Right cardiac atrium (tissue), 5 donors: Measurements from ENCODE around the gene MTARC2. TPM values are rescaled to one million over a fixed set of nuclear protein-coding genes. Genes with fewer than 3 reads are reported as not detected.
"Not testable (repeated sequence)": the region's sequence is repeated elsewhere in the genome, so short reads cannot be mapped to it uniquely, and the experiment has no call there.

Experiments used
- ATAC-seq, 2 donors: fragments of 200-7000 bp; cut with Tn5 transposase; one replicate each; pipeline versions ENCODE4 v1.8.0 to v1.9.1; 2020; ENCODE audit warnings: moderate library complexity in 2 of 2, mild to moderate bottlenecking in 1 of 2
- DNase-seq, 3 donors: peaks; one replicate each; pipeline ENCODE4 v3.0.0-alpha.2; 2020
- H3K27ac ChIP-seq: one replicate; pipeline ENCODE4 v1.5.1; 2013; ENCODE audit warnings: mild to moderate bottlenecking, low read length, control low read depth, moderate library complexity
- H3K27me3 ChIP-seq: one replicate; pipeline ENCODE4 v1.6.1; 2013; ENCODE audit not compliant: control insufficient read depth, insufficient read depth
- H3K4me1 ChIP-seq: one replicate; pipeline ENCODE4 v1.6.1; 2013; ENCODE audit warnings: low read length; ENCODE audit not compliant: control insufficient read depth, insufficient read depth
- H3K4me3 ChIP-seq: one replicate; pipeline ENCODE4 v1.5.1; 2013; ENCODE audit warnings: low read length, control low read depth
- H3K9me3 ChIP-seq: one replicate; pipeline ENCODE4 v1.6.1; 2013; ENCODE audit warnings: low read length; ENCODE audit not compliant: control insufficient read depth
- WGBS: extraction: QIAGEN DNeasy Blood & Tissue Kit; methylation state at CpG from one replicate; pipeline ENCODE4 v1.1.7; 2013; 5-methylcytosine and 5-hydroxymethylcytosine counted together
- intact Hi-C, 4 donors: fragments of 100-400 bp; cut with DNase I; formaldehyde crosslinking; loops; one replicate each; pipeline versions ENCODE4 v1.11.0 to v1.14.0; 2022 to 2023
- polyA plus RNA-seq: library from polyadenylated mRNA; stranded (reverse); fragments of 200-250 nt; gene quantifications from one replicate; pipeline ENCODE4 v1.2.3, GENCODE V29; 2013
- total RNA-seq, 4 donors: library from RNA; stranded (reverse); fragmentation: NEBNext Ultra II Directional; extraction: Animal tissue kit (Norgen Biotek cat#: 25700); gene quantifications; one replicate each; pipeline ENCODE4 v1.2.1, GENCODE V29; 2021
- donor health status: healthy with polysubstance abuse.
- donor health status: DM: no; HTN: yes; CAD: no.
- donor health status: DM: no; HTN: no; CAD: no.
- donor health status: DM: no; HTN: yes; CAD: no; lungs with severe emphysema.
- donor health status: DM: yes; HTN: yes; CAD: no.

Gene MTARC2
- total and polyA plus RNA-seq, 5 donors, result 25.9 to 33.0 (median 30.7) TPM

- peaks cover 7% of the 10 kb centered on the region for H3K4me1 ChIP-seq
- intact Hi-C loops, result no loop called here
- H3K27me3 ChIP-seq, result no peaks in the 10 kb centered on the region
- DNase-seq, result no peak
- no peaks in the 10 kb centered on the region for H3K9me3 ChIP-seq
- H3K27ac ChIP-seq, result no peak overlapping the region
- WGBS, result 94% methylated on average over 4 of the region's 4 CpGs
- no peak overlapping the region for H3K4me3 ChIP-seq
- no peak for ATAC-seq
Observed at GRCh38 chr1:220708244-220708643, 39.9 kb upstream of the MTARC2 start.

- 69% methylated on average over 9 of the region's 9 CpGs for WGBS
- intact Hi-C loops, result no loop called here
- no peak for DNase-seq
- ATAC-seq, result peak in 1 of 2 donors; percentile 38
- Histone ChIP-seq H3K27ac (no peak overlapping the region), H3K9me3 (no peaks in the 10 kb centered on the region), H3K4me3 (no peak overlapping the region), H3K27me3 (no peaks in the 10 kb centered on the region), H3K4me1 (peaks cover 7% of the 10 kb centered on the region)
Observed at GRCh38 chr1:220708936-220709801, 39.0 kb upstream of the MTARC2 start.

- WGBS, result 59% methylated on average over 4 of the region's 4 CpGs
- Histone ChIP-seq H3K4me1 (peaks cover 7% of the 10 kb centered on the region), H3K27ac (no peak overlapping the region), H3K9me3 (no peaks in the 10 kb centered on the region), H3K27me3 (no peaks in the 10 kb centered on the region), H3K4me3 (no peak overlapping the region)
- DNase-seq, result no peak
- ATAC-seq, result peak in 1 of 2 donors; percentile 22
- intact Hi-C loops, result no loop called here
Observed at GRCh38 chr1:220710333-220710732, 37.8 kb upstream of the MTARC2 start.

- ATAC-seq (peak in 1 of 2 donors; percentile 64), DNase-seq (no peak)
- 68% methylated on average over 9 of the region's 9 CpGs for WGBS
- H3K27ac ChIP-seq, result no peak overlapping the region
- no peaks in the 10 kb centered on the region for H3K27me3 ChIP-seq
- no peak overlapping the region for H3K4me3 ChIP-seq
- H3K4me1 ChIP-seq, result peaks cover 2% of the 10 kb centered on the region
- H3K9me3 ChIP-seq, result no peaks in the 10 kb centered on the region
- intact Hi-C loops, result no loop called here
Observed at GRCh38 chr1:220711056-220711809, 36.9 kb upstream of the MTARC2 start.

- H3K27me3 ChIP-seq, intact Hi-C loops: not testable (repeated sequence)
- 97% methylated on average over 5 of the region's 5 CpGs for WGBS
Observed at GRCh38 chr1:220715986-220716385, 32.1 kb upstream of the MTARC2 start.

GRCh38 chr1:220717800-220718640 is 30.1 kb upstream of the MTARC2 start:
- no peak overlapping the region for H3K4me3 ChIP-seq
- DNase-seq (no peak), ATAC-seq (no peak)
- no peaks in the 10 kb centered on the region for H3K27me3 ChIP-seq
- WGBS, result 85% methylated on average over 20 of the region's 20 CpGs
- H3K27ac ChIP-seq, result no peak overlapping the region
- intact Hi-C loops, result no loop called here
- H3K4me1 ChIP-seq, result no peaks in the 10 kb centered on the region
- H3K9me3 ChIP-seq, result no peaks in the 10 kb centered on the region

More at GRCh38 chr1:220715986-220716385, 32.1 kb upstream of the MTARC2 start:
- DNase-seq, H3K9me3 ChIP-seq, ATAC-seq, H3K27ac ChIP-seq, H3K4me1 ChIP-seq, H3K4me3 ChIP-seq: not testable (repeated sequence)

GRCh38 chr1:220721266-220721665 is 26.9 kb upstream of the MTARC2 start:
- H3K27me3 ChIP-seq, H3K27ac ChIP-seq, H3K4me1 ChIP-seq, H3K9me3 ChIP-seq, H3K4me3 ChIP-seq, ATAC-seq, intact Hi-C loops, DNase-seq: not testable (repeated sequence)
- WGBS, result 53% methylated on average over 7 of the region's 7 CpGs

- no peaks in the 10 kb centered on the region for H3K4me1 ChIP-seq
- ATAC-seq (no peak), DNase-seq (no peak)
- no peak overlapping the region for H3K27ac ChIP-seq
- H3K4me3 ChIP-seq, result no peak overlapping the region
- intact Hi-C loops, result no loop called here
- no peaks in the 10 kb centered on the region for H3K27me3 ChIP-seq
- WGBS, result 78% methylated on average over 3 of the region's 3 CpGs
- H3K9me3 ChIP-seq, result no peaks in the 10 kb centered on the region
Observed at GRCh38 chr1:220726634-220727033, 21.5 kb upstream of the MTARC2 start.

- Histone ChIP-seq H3K9me3 (no peaks in the 10 kb centered on the region), H3K27me3 (no peaks in the 10 kb centered on the region), H3K4me1 (peaks cover 4% of the 10 kb centered on the region), H3K4me3 (no peak overlapping the region), H3K27ac (no peak overlapping the region)
- ATAC-seq (no peak), DNase-seq (no peak)
- WGBS, result 83% methylated on average over 1 of the region's 1 CpG
- intact Hi-C loops, result no loop called here
Observed at GRCh38 chr1:220727519-220727918, 20.6 kb upstream of the MTARC2 start.

GRCh38 chr1:220730486-220730885 is 17.6 kb upstream of the MTARC2 start:
- Histone ChIP-seq H3K4me1 (peaks cover 6% of the 10 kb centered on the region), H3K27ac (no peak overlapping the region), H3K27me3 (no peaks in the 10 kb centered on the region), H3K4me3 (no peak overlapping the region), H3K9me3 (no peaks in the 10 kb centered on the region)
- ATAC-seq, result no peak
- no peak for DNase-seq
- WGBS, result 86% methylated on average over 2 of the region's 2 CpGs
- intact Hi-C loops, result loop anchor here in 2 of 4 donors (5.0 kb wide), 1 partner anchor 38 kb away; the partner anchor contains the start of gene C1orf115 (in 2 of the 2)
